Left renal cortex interstitium (tissue), 4 donors: ENCODE measurements around the gene COL16A1. TPM values are rescaled to one million over a fixed set of nuclear protein-coding genes. Genes with fewer than 3 reads are reported as not detected.

Experiments used
- DNase-seq, 4 donors: peaks; one replicate each; pipeline ENCODE4 v3.0.0-alpha.2; 2013; ENCODE audit warnings: low read depth in 4 of 4, low spot score in 2 of 4, missing footprints in 1 of 4
- polyA plus RNA-seq, 4 donors: library from polyadenylated mRNA; unstranded; fragments of 120-200 nt; gene quantifications; one replicate each; pipeline ENCODE4 v1.2.1, GENCODE V29; 2013; ENCODE audit not compliant: insufficient read length in 4 of 4

The COL16A1 gene
- polyA plus RNA-seq, 4 donors = 42.2 to 70.7 (median 53.5) TPM

- DNase-seq = no peak
Measured at GRCh38 chr1:31733389-31734219, 29.8 kb upstream of the COL16A1 start.

- DNase-seq = no peak
Measured at GRCh38 chr1:31732751-31733289, 29.0 kb upstream of the COL16A1 start.

GRCh38 chr1:31732343-31732742, 28.5 kb upstream of the COL16A1 start:
- no peak for DNase-seq

GRCh38 chr1:31731049-31731565, 27.3 kb upstream of the COL16A1 start:
- no peak for DNase-seq

GRCh38 chr1:31730336-31731048, 26.7 kb upstream of the COL16A1 start:
- DNase-seq = no peak

GRCh38 chr1:31727849-31728248, 24.0 kb upstream of the COL16A1 start:
- DNase-seq = no peak

- DNase-seq = no peak
Measured at GRCh38 chr1:31727195-31727594, 23.4 kb upstream of the COL16A1 start.

GRCh38 chr1:31726715-31727114, 22.9 kb upstream of the COL16A1 start:
- no peak for DNase-seq

- DNase-seq = no peak
Measured at GRCh38 chr1:31725777-31726535, 22.1 kb upstream of the COL16A1 start.

GRCh38 chr1:31725134-31725533, 21.3 kb upstream of the COL16A1 start:
- DNase-seq = no peak

GRCh38 chr1:31723828-31724359, 20.1 kb upstream of the COL16A1 start:
- DNase-seq = peak in 1 of 4 donors; percentile 83

- DNase-seq = no peak
Measured at GRCh38 chr1:31718327-31718897, 14.6 kb upstream of the COL16A1 start.

- no peak for DNase-seq
Measured at GRCh38 chr1:31717341-31717740, 13.5 kb upstream of the COL16A1 start.

GRCh38 chr1:31715873-31716220, 12.0 kb upstream of the COL16A1 start:
- no peak for DNase-seq

- peak; percentile 68 to 84 (median 82) for DNase-seq
Measured at GRCh38 chr1:31715087-31715872, 11.5 kb upstream of the COL16A1 start.

- peak in 2 of 4 donors; percentile 36 to 62 for DNase-seq
Measured at GRCh38 chr1:31714442-31715086, 10.7 kb upstream of the COL16A1 start.

- no peak for DNase-seq
Measured at GRCh38 chr1:31712630-31713029, 8.8 kb upstream of the COL16A1 start.

- no peak for DNase-seq
Measured at GRCh38 chr1:31712068-31712467, 8.3 kb upstream of the COL16A1 start.

- DNase-seq = no peak
Measured at GRCh38 chr1:31708324-31708723, 4.5 kb upstream of the COL16A1 start.
